ENCODE results near the gene MACROD2. TPM values are rescaled to one million over a fixed set of nuclear protein-coding genes. Genes with fewer than 3 reads are reported as not detected.
"Not testable (repeated sequence)": the region's sequence is repeated elsewhere in the genome, so short reads cannot be mapped to it uniquely, and the experiment has no call there.

The MACROD2 gene
- polyA plus RNA-seq, 1 donor (not counting 4 experiments of a cell fraction or from before 2014, with no cell fraction given): 0.71 TPM

DNA sequence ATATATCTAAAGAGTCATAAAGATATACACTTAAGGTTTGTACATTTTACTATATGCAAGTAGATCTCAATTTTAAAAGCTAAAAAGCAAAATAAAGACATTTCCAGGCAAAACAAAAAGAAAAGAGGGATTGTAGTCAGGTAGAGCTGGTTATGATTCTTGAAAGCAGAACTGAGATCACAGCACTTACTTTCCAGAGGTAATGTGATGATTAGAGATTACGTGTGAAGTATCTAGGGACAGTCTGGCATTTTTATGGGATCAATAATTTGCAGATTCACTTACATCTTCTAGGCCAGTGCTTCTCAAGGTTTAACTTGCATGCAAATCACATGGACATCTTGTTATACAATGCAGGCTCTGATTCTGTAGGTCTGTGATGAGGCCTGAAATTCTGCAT, 1982.4 kb downstream of the MACROD2 start:
- no peak overlapping the region for H3K4me3 ChIP-seq (ENCODE audit: control insufficient read depth in 2 of 3, extremely low read depth in 1 of 3, insufficient read depth in 2 of 3, low read depth in 1 of 3, low read length in 3 of 3)
- H3K79me2 ChIP-seq (ENCODE audit: control insufficient read depth, insufficient read depth, low read length): no peaks in the 10 kb centered on the region
- FAIRE-seq: no peak

DNA sequence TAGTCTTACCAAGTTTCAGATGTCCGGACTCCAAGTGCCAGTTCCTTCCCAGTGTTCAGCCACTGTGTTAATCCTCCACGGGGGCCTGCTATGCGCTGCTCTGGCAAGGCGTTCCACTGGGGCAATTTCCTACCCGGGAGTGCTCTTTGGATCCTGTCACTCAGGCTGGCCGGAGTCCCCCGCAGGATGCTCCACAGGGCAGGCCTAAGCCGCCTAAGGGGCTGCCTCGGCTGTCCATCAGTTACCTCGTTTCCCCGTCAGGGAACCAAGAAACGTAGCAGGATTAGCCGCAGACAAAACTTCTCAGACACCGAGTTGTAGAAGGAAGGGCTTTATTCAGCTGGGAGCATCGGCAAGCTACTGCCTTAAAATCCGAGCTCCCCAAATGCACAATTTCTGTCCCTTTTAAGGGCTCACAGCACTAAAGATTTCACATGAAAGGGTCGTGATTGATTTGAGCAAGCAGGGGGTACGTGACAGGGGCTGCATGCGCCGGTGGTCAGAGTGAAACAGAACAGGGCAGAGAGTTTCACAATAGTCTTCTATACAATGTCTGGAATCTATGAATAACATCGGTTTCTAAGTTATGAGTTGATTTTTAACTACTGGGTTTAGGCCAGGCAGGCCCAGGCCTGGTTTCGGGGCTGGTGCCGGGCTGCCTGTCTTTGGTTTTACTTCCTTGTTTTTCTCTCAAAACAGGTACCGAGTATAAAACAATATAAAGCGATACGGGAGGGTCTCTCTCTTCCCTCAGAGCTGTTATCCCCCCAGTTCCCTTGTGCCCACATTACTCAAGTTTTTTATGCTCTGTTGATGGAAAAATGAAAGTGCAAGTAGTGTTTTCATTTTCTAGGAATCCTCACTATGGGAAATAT, 1990.4 kb downstream of the MACROD2 start:
- FAIRE-seq; H3K4me2 ChIP-seq (ENCODE audit: control insufficient read depth, extremely low read depth, insufficient read depth, low read depth, low read length); DNase-seq (ENCODE audit: low read depth, low spot score); H2AFZ ChIP-seq (ENCODE audit: control insufficient read depth, low read length); H3K79me2 ChIP-seq (ENCODE audit: control insufficient read depth, insufficient read depth, low read length); H3K9ac ChIP-seq (ENCODE audit: control insufficient read depth, extremely low read depth, insufficient read depth, low read length); H3K36me3 ChIP-seq (ENCODE audit: control insufficient read depth in 2 of 2, extremely low read depth in 1 of 2, insufficient read depth in 2 of 2, low read length in 2 of 2); H3K27me3 ChIP-seq (ENCODE audit: control insufficient read depth, extremely low read depth, insufficient read depth, low read length); dilution Hi-C loops (cut with MboI; ENCODE audit: extremely low pct_ligation_motif_present, low sequenced_read_pairs); H3K27ac ChIP-seq (ENCODE audit: control insufficient read depth, insufficient read depth, low read length); H3K9me3 ChIP-seq (ENCODE audit: control insufficient read depth, low read depth, low read length); H3K4me3 ChIP-seq (ENCODE audit: control insufficient read depth in 2 of 3, extremely low read depth in 1 of 3, insufficient read depth in 2 of 3, low read depth in 1 of 3, low read length in 3 of 3); H3K9me1 ChIP-seq (ENCODE audit: control insufficient read depth, extremely low read depth, insufficient read depth, low read length); H4K20me1 ChIP-seq (ENCODE audit: control insufficient read depth, extremely low read depth, insufficient read depth, low read length); H3K4me1 ChIP-seq (ENCODE audit: control insufficient read depth, extremely low read depth, insufficient read depth, low read length): not testable (repeated sequence)

More for the DNA sequence above, 1982.4 kb downstream of the MACROD2 start:
- Histone ChIP-seq H4K20me1 (ENCODE audit: control insufficient read depth, extremely low read depth, insufficient read depth, low read length) (no peaks in the 10 kb centered on the region), H2AFZ (ENCODE audit: control insufficient read depth, low read length) (no peak overlapping the region), H3K27me3 (ENCODE audit: control insufficient read depth, extremely low read depth, insufficient read depth, low read length) (no peaks in the 10 kb centered on the region), H3K9me3 (ENCODE audit: control insufficient read depth, low read depth, low read length) (no peaks in the 10 kb centered on the region), H3K4me1 (ENCODE audit: control insufficient read depth, extremely low read depth, insufficient read depth, low read length) (no peaks in the 10 kb centered on the region), H3K9me1 (ENCODE audit: control insufficient read depth, extremely low read depth, insufficient read depth, low read length) (no peaks in the 10 kb centered on the region), H3K36me3 (ENCODE audit: control insufficient read depth in 2 of 2, extremely low read depth in 1 of 2, insufficient read depth in 2 of 2, low read length in 2 of 2) (no peaks in the 10 kb centered on the region), H3K4me2 (ENCODE audit: control insufficient read depth, extremely low read depth, insufficient read depth, low read depth, low read length) (no peak overlapping the region), H3K27ac (ENCODE audit: control insufficient read depth, insufficient read depth, low read length) (no peak overlapping the region), H3K9ac (ENCODE audit: control insufficient read depth, extremely low read depth, insufficient read depth, low read length) (no peak overlapping the region)
- DNase-seq (ENCODE audit: low read depth, low spot score): no peak
- TF ChIP-seq, protein P1, sequence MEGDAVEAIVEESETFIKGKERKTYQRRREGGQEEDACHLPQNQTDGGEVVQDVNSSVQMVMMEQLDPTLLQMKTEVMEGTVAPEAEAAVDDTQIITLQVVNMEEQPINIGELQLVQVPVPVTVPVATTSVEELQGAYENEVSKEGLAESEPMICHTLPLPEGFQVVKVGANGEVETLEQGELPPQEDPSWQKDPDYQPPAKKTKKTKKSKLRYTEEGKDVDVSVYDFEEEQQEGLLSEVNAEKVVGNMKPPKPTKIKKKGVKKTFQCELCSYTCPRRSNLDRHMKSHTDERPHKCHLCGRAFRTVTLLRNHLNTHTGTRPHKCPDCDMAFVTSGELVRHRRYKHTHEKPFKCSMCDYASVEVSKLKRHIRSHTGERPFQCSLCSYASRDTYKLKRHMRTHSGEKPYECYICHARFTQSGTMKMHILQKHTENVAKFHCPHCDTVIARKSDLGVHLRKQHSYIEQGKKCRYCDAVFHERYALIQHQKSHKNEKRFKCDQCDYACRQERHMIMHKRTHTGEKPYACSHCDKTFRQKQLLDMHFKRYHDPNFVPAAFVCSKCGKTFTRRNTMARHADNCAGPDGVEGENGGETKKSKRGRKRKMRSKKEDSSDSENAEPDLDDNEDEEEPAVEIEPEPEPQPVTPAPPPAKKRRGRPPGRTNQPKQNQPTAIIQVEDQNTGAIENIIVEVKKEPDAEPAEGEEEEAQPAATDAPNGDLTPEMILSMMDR (optimal IDR thresholded peaks at IDR 0.05 in 1 of 3, IDR thresholded peaks at IDR 0.05 in 1 of 3, conservative IDR thresholded peaks at IDR 0.05 in 1 of 3; ENCODE audit: extremely low read depth in 1 of 3, insufficient read depth in 2 of 3, low read length in 3 of 3): no peak
- dilution Hi-C loops (cut with MboI; ENCODE audit: extremely low pct_ligation_motif_present, low sequenced_read_pairs): no loop called here

DNA sequence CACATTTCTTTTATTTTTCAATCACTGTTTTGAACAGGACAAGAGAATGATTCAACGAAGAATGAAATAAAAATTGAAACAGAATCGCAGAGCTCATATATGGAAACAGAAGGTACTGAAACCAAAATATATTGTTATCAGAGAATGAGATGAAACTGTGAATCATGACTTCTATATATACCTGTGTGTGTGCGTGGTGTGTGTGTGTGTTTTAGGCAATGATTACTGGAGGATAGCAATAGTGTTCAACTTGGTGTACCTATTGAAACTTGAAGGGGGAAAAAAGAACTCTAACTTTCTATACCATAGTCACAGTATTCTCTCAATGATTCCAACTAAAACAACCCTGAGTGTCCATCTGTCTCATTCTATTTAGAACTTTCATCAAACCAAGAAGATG, 1991.4 kb downstream of the MACROD2 start:
- Histone ChIP-seq H3K4me1 (ENCODE audit: control insufficient read depth, extremely low read depth, insufficient read depth, low read length) (no peaks in the 10 kb centered on the region), H3K27ac (ENCODE audit: control insufficient read depth, insufficient read depth, low read length) (no peak overlapping the region), H3K79me2 (ENCODE audit: control insufficient read depth, insufficient read depth, low read length) (no peaks in the 10 kb centered on the region), H4K20me1 (ENCODE audit: control insufficient read depth, extremely low read depth, insufficient read depth, low read length) (no peaks in the 10 kb centered on the region), H3K9ac (ENCODE audit: control insufficient read depth, extremely low read depth, insufficient read depth, low read length) (no peak overlapping the region), H3K9me3 (ENCODE audit: control insufficient read depth, low read depth, low read length) (no peaks in the 10 kb centered on the region), H3K27me3 (ENCODE audit: control insufficient read depth, extremely low read depth, insufficient read depth, low read length) (no peaks in the 10 kb centered on the region), H3K4me3 (ENCODE audit: control insufficient read depth in 2 of 3, extremely low read depth in 1 of 3, insufficient read depth in 2 of 3, low read depth in 1 of 3, low read length in 3 of 3) (no peak overlapping the region), H3K9me1 (ENCODE audit: control insufficient read depth, extremely low read depth, insufficient read depth, low read length) (no peaks in the 10 kb centered on the region), H3K36me3 (ENCODE audit: control insufficient read depth in 2 of 2, extremely low read depth in 1 of 2, insufficient read depth in 2 of 2, low read length in 2 of 2) (no peaks in the 10 kb centered on the region), H2AFZ (ENCODE audit: control insufficient read depth, low read length) (no peak overlapping the region), H3K4me2 (ENCODE audit: control insufficient read depth, extremely low read depth, insufficient read depth, low read depth, low read length) (no peak overlapping the region)
- no peak for DNase-seq (ENCODE audit: low read depth, low spot score)
- FAIRE-seq: no peak
- dilution Hi-C loops (cut with MboI; ENCODE audit: extremely low pct_ligation_motif_present, low sequenced_read_pairs): no loop called here
- no peak for TF ChIP-seq EZH2 (IDR thresholded peaks at IDR 0.05; ENCODE audit: low read length)
- TF ChIP-seq, protein P1 (optimal IDR thresholded peaks at IDR 0.05 in 1 of 3, IDR thresholded peaks at IDR 0.05 in 1 of 3, conservative IDR thresholded peaks at IDR 0.05 in 1 of 3; ENCODE audit: extremely low read depth in 1 of 3, insufficient read depth in 2 of 3, low read length in 3 of 3): no peak
